Ovary (tissue), 9 donors: ENCODE data around the gene HECTD4. TPM values are rescaled to one million over a fixed set of nuclear protein-coding genes. Genes with fewer than 3 reads are reported as not detected.

Experiments
- DNase-seq, 5 donors: peaks; one replicate each; pipeline ENCODE4 v3.0.0-alpha.2; 2019 to 2020
- H3K27ac ChIP-seq, 2 donors: fragments of 200-600 bp; one replicate each; pipeline versions ENCODE4 v1.5.1 to v1.8.0; 2019 to 2022
- H3K27me3 ChIP-seq: fragments of 200-600 bp; one replicate; pipeline ENCODE4 v1.8.0; 2022
- H3K36me3 ChIP-seq: fragments of 200-600 bp; sonication (generic); one replicate; pipeline ENCODE4 v1.5.1; 2019
- H3K4me1 ChIP-seq: one replicate; pipeline ENCODE4 v1.8.1; 2013; ENCODE audit warnings: mild to moderate bottlenecking, moderate library complexity; ENCODE audit not compliant: insufficient read depth
- H3K4me3 ChIP-seq: fragments of 200-600 bp; sonication (generic); one replicate; pipeline ENCODE4 v1.5.1; 2017
- H3K9me3 ChIP-seq, 2 donors: fragments of 200-600 bp in 1 of 2; sonication (generic) in 1 of 2; one replicate each; pipeline versions ENCODE4 v1.5.1 to v1.8.1; 2013 to 2019; ENCODE audit warnings: mild to moderate bottlenecking in 1 of 2, moderate library complexity in 1 of 2
- CTCF ChIP-seq, 3 donors: fragments of 450-650 bp in 2 of 3; fragments of 200-600 bp in 1 of 3; IDR thresholded peaks; one replicate each; pipeline versions ENCODE4 v1.5.1 to v1.8.0; 2016 to 2022; ENCODE audit warnings: antibody characterized with exemption in 3 of 3, mild to moderate bottlenecking in 1 of 3
- EP300 ChIP-seq: sonication (generic); formaldehyde crosslinking; IDR thresholded peaks from one replicate; pipeline ENCODE4 v1.6.1; 2017; ENCODE audit warnings: antibody characterized with exemption
- POLR2A ChIP-seq: fragments of 450-650 bp; IDR thresholded peaks from one replicate; pipeline ENCODE4 v1.6.1; 2017; ENCODE audit warnings: antibody characterized with exemption, mild to moderate bottlenecking, moderate library complexity
- WGBS, 3 donors: extraction: QIAGEN DNeasy Blood & Tissue Kit in 1 of 3; methylation state at CpG; one replicate each; pipeline versions ENCODE4 v1.1.5 to v1.1.7; 2013 to 2017; 5-methylcytosine and 5-hydroxymethylcytosine counted together
- intact Hi-C, 4 donors: fragments of 100-400 bp; cut with DNase I; formaldehyde crosslinking; loops; one replicate each; pipeline versions ENCODE4 v1.11.0 to v1.15.1; 2022 to 2023
- polyA plus RNA-seq, 2 donors: library from polyadenylated mRNA; stranded (reverse); fragments of 200-250 nt in 1 of 2; fragments of 350-450 nt in 1 of 2; fragmentation: Illumina TruSeq in 1 of 2; extraction: RNeasy Lipid Tissue Mini Kit (QIAGEN cat#74804) in 1 of 2; gene quantifications; one replicate each; pipeline ENCODE4 v1.2.3, GENCODE V29; 2013 to 2014
- total RNA-seq, 7 donors: library from RNA; depleted of rRNA in 2 of 7; stranded (reverse); fragments of >200 nt in 2 of 7; fragmentation: NEBNext Ultra II Directional in 3 of 7; extraction: Animal tissue kit (Norgen Biotek cat#: 25700) in 3 of 7; gene quantifications; one replicate each; pipeline versions ENCODE4 v1.1.0 to v1.2.4, GENCODE V29; 2016 to 2023
- donor health status: DM: no; HTN: no; CAD: no; lungs with moderate emphysema.
- donor health status: DM: no; HTN: no; CAD: no.
- donor health status: Bipolar disorder and iron deficiency.
- donor health status: DM: yes; HTN: yes; CAD: no.
- donor health status: DM: no; HTN: no; CAD: no.
- donor health status: DM: yes; HTN: yes; CAD: no.

The HECTD4 gene
- total and polyA plus RNA-seq, 9 donors: 12.3 to 47.3 (median 34.9) TPM

GRCh38 chr12:112330706-112331105, 51.5 kb downstream of the HECTD4 start:
- TF ChIP-seq CTCF (IDR thresholded peaks at IDR 0.05) (no peak), POLR2A (no peak), EP300 (no peak)
- Histone ChIP-seq H3K27ac (no peak overlapping the region), H3K4me3 (no peak overlapping the region), H3K36me3 (no peaks in the 10 kb centered on the region), H3K9me3 (no peaks in the 10 kb centered on the region), H3K4me1 (no peaks in the 10 kb centered on the region), H3K27me3 (no peaks in the 10 kb centered on the region)
- no peak for DNase-seq
- WGBS, 3 donors: 86 to 93% (median 88%) methylated on average over 4 of the region's 4 CpGs
- intact Hi-C loops: no loop called here

GRCh38 chr12:112328456-112329124, 53.6 kb downstream of the HECTD4 start:
- Histone ChIP-seq H3K27ac (no peak overlapping the region), H3K4me1 (no peaks in the 10 kb centered on the region), H3K4me3 (no peak overlapping the region), H3K36me3 (no peaks in the 10 kb centered on the region), H3K9me3 (no peaks in the 10 kb centered on the region), H3K27me3 (no peaks in the 10 kb centered on the region)
- no peak for DNase-seq
- TF ChIP-seq EP300 (no peak), CTCF (IDR thresholded peaks at IDR 0.05) (no peak), POLR2A (no peak)
- intact Hi-C loops: no loop called here
- WGBS, 3 donors: 58 to 63% (median 59%) methylated on average over 3 of the region's 3 CpGs

GRCh38 chr12:112327209-112327938, 54.9 kb downstream of the HECTD4 start:
- H3K27me3 ChIP-seq: no peaks in the 10 kb centered on the region
- H3K4me3 ChIP-seq: no peak overlapping the region
- no peak for DNase-seq
- H3K9me3 ChIP-seq: no peaks in the 10 kb centered on the region
- no peaks in the 10 kb centered on the region for H3K36me3 ChIP-seq
- H3K27ac ChIP-seq: no peak overlapping the region
- intact Hi-C loops: no loop called here
- WGBS, 3 donors: 62 to 80% (median 74%) methylated on average over 7 of the region's 7 CpGs
- H3K4me1 ChIP-seq: peaks cover 1% of the 10 kb centered on the region
- TF ChIP-seq CTCF (IDR thresholded peaks at IDR 0.05) (no peak), EP300 (no peak), POLR2A (no peak)

- no peak overlapping the region for H3K27ac ChIP-seq
- intact Hi-C loops: no loop called here
- no peak overlapping the region for H3K4me3 ChIP-seq
- no peaks in the 10 kb centered on the region for H3K36me3 ChIP-seq
- TF ChIP-seq CTCF (IDR thresholded peaks at IDR 0.05): no peak
- TF ChIP-seq POLR2A: no peak
- TF ChIP-seq EP300: no peak
- WGBS, 3 donors: 71 to 73% (median 72%) methylated on average over 7 of the region's 7 CpGs
- no peaks in the 10 kb centered on the region for H3K9me3 ChIP-seq
- no peaks in the 10 kb centered on the region for H3K27me3 ChIP-seq
- no peak for DNase-seq
- peaks cover 4% of the 10 kb centered on the region for H3K4me1 ChIP-seq
Observed at GRCh38 chr12:112325622-112326207, 56.5 kb downstream of the HECTD4 start.
